ENCODE results near the gene HRH1. TPM values are rescaled to one million over a fixed set of nuclear protein-coding genes. Genes with fewer than 3 reads are reported as not detected.

HRH1 gene
- total RNA-seq, 1 experiment from 2014 or later = 7.0 TPM

GRCh38 chr3:11285471-11285870 is 131.2 kb downstream of the HRH1 start:
- H3K9ac ChIP-seq (ENCODE audit: low read length) = no peak overlapping the region
- peaks cover 2 to 4% of the 10 kb centered on the region in 2 experiments; a peak in 1 of 4 replicates for H3K36me3 ChIP-seq (ENCODE audit: control insufficient read depth in 1 of 2, insufficient read depth in 2 of 2, low read length in 2 of 2)
- H4K20me1 ChIP-seq (ENCODE audit: insufficient read depth) = no peaks in the 10 kb centered on the region
- H3K9me2 ChIP-seq (ENCODE audit: insufficient read depth) = no peaks in the 10 kb centered on the region
- no TSS peak for BruUV-seq (replicated peaks)
- ChIA-PET CTCF (no interaction called here), RAD21 (ENCODE audit: low non-redundant PET in 1 of 2, low total read pairs in 2 of 2, uncharacterized antibody in 2 of 2, unreplicated experiment in 2 of 2) (no interaction called here), POLR2A (no interaction called here)
- DNase-seq (ENCODE audit: low read depth, low spot score) (no peak), ATAC-seq (no peak)
- H3K4me3 ChIP-seq (replicated peaks in 1 of 2; ENCODE audit: low read depth in 1 of 2, low read length in 2 of 2) = no peak overlapping the region
- no peaks in the 10 kb centered on the region for H3K27me3 ChIP-seq (ENCODE audit: insufficient read depth, low read length)
- intact Hi-C loops (cut with micrococcal nuclease) = no loop called here
- H3K79me2 ChIP-seq (ENCODE audit: insufficient read depth, low read length) = peaks cover 32% of the 10 kb centered on the region
- H3K4me2 ChIP-seq (ENCODE audit: low read length) = no peak overlapping the region
- H2AFZ ChIP-seq (ENCODE audit: low read depth, low read length, poor library complexity, severe bottlenecking) = no peak overlapping the region
- H3K4me1 ChIP-seq (ENCODE audit: control insufficient read depth in 1 of 2, insufficient read depth in 2 of 2, low read length in 2 of 2) = peaks cover 12 to 34% of the 10 kb centered on the region in 2 experiments
- no peaks in the 10 kb centered on the region for H3K9me3 ChIP-seq (ENCODE audit: control insufficient read depth in 1 of 2, insufficient read depth in 1 of 2, low read depth in 1 of 2, low read length in 2 of 2)
- no peak overlapping the region for H3K27ac ChIP-seq (ENCODE audit: low read depth, low read length)
- TF ChIP-seq EZH2 (IDR thresholded peaks at IDR 0.05) (no peak), FOSL1 (IDR thresholded peaks at IDR 0.05; ENCODE audit: low read depth) (no peak), ZBTB33 (IDR thresholded peaks at IDR 0.05; ENCODE audit: extremely low read depth, insufficient replicate concordance, low read length) (no peak), SP1 (IDR thresholded peaks at IDR 0.05; ENCODE audit: low read depth) (no peak), ELF1 (IDR thresholded peaks at IDR 0.05; ENCODE audit: borderline replicate concordance, low read depth) (no peak), TCF7L2 (IDR thresholded peaks at IDR 0.05; ENCODE audit: borderline replicate concordance, extremely low read depth, insufficient read depth, insufficient read length) (no peak), SIN3A (IDR thresholded peaks at IDR 0.05; ENCODE audit: low read depth) (no peak), MAX (IDR thresholded peaks at IDR 0.05) (no peak), CEBPB (IDR thresholded peaks at IDR 0.05; ENCODE audit: low read depth) (no peak)

Measured in HCT116 (cell line).